Activated naive CD8-positive, alpha-beta T cell treated with anti-CD3 and anti-CD28 coated beads for 36 hours (primary cell): ENCODE results near the gene FKRP. TPM values are rescaled to one million over a fixed set of nuclear protein-coding genes. Genes with fewer than 3 reads are reported as not detected.

Experiments
- DNase-seq: peaks from one replicate; pipeline ENCODE4 v3.0.0; 2021
- H3K27ac Mint-ChIP-seq: one replicate; pipeline ENCODE4 v1.8.0; 2022; ENCODE audit warnings: mild to moderate bottlenecking, moderate library complexity, mixed read lengths
- H3K27me3 Mint-ChIP-seq: one replicate; pipeline ENCODE4 v1.8.0; 2022; ENCODE audit warnings: mild to moderate bottlenecking, mixed read lengths
- H3K36me3 Mint-ChIP-seq: one replicate; pipeline ENCODE4 v1.8.0; 2021; ENCODE audit warnings: mild to moderate bottlenecking, mixed read lengths
- H3K4me1 Mint-ChIP-seq: one replicate; pipeline ENCODE4 v1.8.0; 2021; ENCODE audit warnings: mixed read lengths
- H3K4me3 Mint-ChIP-seq: one replicate; pipeline ENCODE4 v1.8.0; 2022; ENCODE audit warnings: mild to moderate bottlenecking, moderate library complexity, mixed read lengths
- H3K9me3 Mint-ChIP-seq: one replicate; pipeline ENCODE4 v1.8.0; 2022; ENCODE audit warnings: mixed read lengths
- total RNA-seq, 2 experiments: library from RNA; stranded (reverse); gene quantifications; one replicate each; pipeline ENCODE4 v1.2.3, GENCODE V29; 2021

FKRP gene
- total RNA-seq, 2 experiments from 2014 or later = 17.3 to 18.8 TPM

DNA sequence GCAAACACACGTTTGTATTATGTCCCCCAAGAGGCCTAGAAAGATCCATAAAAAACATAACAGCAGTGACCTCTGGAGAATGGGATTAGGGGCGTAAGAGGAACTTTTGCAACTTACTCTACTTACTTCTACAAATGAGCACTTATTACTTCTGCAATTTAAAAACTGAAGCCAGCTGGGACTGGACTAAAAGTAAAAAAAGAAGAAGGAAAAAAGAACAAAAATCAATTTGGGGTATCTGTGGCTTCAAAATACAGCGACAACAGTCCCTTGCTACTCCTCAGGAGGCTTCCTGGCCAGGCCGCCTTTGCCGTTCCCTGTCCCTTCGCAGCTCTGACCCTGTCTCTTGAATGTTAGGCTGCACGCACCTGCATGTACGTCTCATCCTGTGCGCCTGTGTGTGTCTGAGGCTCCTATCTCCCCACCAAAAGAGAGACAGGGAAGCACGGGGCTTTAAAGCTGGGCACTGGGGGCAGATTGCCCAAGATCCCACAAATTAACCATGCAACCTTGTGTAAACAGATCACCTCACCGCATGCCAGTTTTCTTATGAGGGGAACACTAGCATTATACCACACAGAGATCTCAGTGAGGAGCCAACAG lies 12.1 kb upstream of the FKRP start:
- Mint-ChIP-seq H3K27me3 (no peaks in the 10 kb centered on the region), H3K27ac (peak overlapping the region; percentile 66), H3K4me3 (no peak overlapping the region), H3K4me1 (peaks cover 23% of the 10 kb centered on the region), H3K36me3 (peaks cover 16% of the 10 kb centered on the region), H3K9me3 (no peaks in the 10 kb centered on the region)
- no peak for DNase-seq

GRCh38 chr19:46736531-46737297 lies 9.1 kb upstream of the FKRP start:
- Mint-ChIP-seq H3K27me3 (no peaks in the 10 kb centered on the region), H3K27ac (no peak overlapping the region), H3K4me1 (peaks cover 18% of the 10 kb centered on the region), H3K36me3 (peaks cover 20% of the 10 kb centered on the region), H3K9me3 (no peaks in the 10 kb centered on the region), H3K4me3 (no peak overlapping the region)
- DNase-seq = no peak

DNA sequence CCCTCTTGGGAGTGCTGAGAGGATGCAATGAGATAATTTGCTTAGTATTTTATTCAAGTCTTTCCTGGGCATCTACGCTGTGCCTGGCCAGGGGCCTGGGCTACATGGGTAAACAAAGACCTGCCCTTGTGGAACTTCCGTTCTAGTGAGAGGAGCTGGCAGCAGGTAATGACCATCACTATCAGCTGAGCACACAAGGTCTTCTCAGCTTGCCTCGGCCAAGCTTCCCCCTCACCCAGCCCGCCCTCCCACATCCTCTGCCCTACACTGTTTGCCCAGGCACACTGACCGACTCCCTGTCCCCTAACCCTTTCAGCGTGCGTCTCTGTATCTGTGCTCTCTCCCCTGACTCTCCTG lies 8.6 kb upstream of the FKRP start:
- no peak for DNase-seq
- Mint-ChIP-seq H3K4me3 (no peak overlapping the region), H3K4me1 (peaks cover 19% of the 10 kb centered on the region), H3K36me3 (peaks cover 19% of the 10 kb centered on the region), H3K27ac (no peak overlapping the region), H3K27me3 (no peaks in the 10 kb centered on the region), H3K9me3 (no peaks in the 10 kb centered on the region)

- H3K9me3 Mint-ChIP-seq = no peaks in the 10 kb centered on the region
Observed at GRCh38 chr19:46737761-46738171, 8.1 kb upstream of the FKRP start.

GRCh38 chr19:46739290-46739771 lies 6.5 kb upstream of the FKRP start:
- H3K27ac Mint-ChIP-seq = no peak overlapping the region
- peaks cover 15% of the 10 kb centered on the region for H3K36me3 Mint-ChIP-seq
- H3K4me1 Mint-ChIP-seq = peaks cover 34% of the 10 kb centered on the region
- no peaks in the 10 kb centered on the region for H3K9me3 Mint-ChIP-seq
- DNase-seq = no peak
- no peak overlapping the region for H3K4me3 Mint-ChIP-seq
- H3K27me3 Mint-ChIP-seq = no peaks in the 10 kb centered on the region

More at GRCh38 chr19:46737761-46738171, 8.1 kb upstream of the FKRP start:
- no peak for DNase-seq
- Mint-ChIP-seq H3K27ac (no peak overlapping the region), H3K27me3 (no peaks in the 10 kb centered on the region), H3K4me1 (peaks cover 20% of the 10 kb centered on the region), H3K36me3 (peaks cover 20% of the 10 kb centered on the region), H3K4me3 (no peak overlapping the region)

DNA sequence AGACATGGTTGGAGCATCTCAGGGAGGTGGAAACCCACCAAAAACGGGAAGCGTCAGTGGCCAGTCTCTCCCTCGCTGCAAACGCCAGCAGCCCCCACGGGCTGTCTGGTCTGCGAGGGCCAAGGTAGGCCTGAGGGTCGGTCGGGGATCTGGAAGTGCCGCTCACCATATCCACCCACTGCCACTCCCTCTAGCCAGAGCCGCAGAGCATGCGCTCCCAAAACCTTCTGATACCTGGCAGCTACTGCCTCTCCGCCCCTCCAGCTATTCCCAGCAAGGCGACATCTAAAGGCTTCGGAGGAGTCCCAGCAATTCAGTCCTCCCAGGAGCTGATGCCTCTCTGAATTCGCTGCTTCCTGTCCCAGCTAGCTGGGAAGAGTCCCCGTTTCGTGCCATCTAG lies 4.4 kb upstream of the FKRP start:
- peaks cover 43% of the 10 kb centered on the region for H3K4me1 Mint-ChIP-seq
- no peak overlapping the region for H3K27ac Mint-ChIP-seq
- no peak overlapping the region for H3K4me3 Mint-ChIP-seq
- DNase-seq = no peak
- H3K27me3 Mint-ChIP-seq = no peaks in the 10 kb centered on the region
- H3K9me3 Mint-ChIP-seq = no peaks in the 10 kb centered on the region
- peaks cover 26% of the 10 kb centered on the region for H3K36me3 Mint-ChIP-seq

- Mint-ChIP-seq H3K4me1 (peaks cover 45% of the 10 kb centered on the region), H3K36me3 (peaks cover 23% of the 10 kb centered on the region), H3K27me3 (no peaks in the 10 kb centered on the region), H3K9me3 (no peaks in the 10 kb centered on the region), H3K27ac (no peak overlapping the region), H3K4me3 (peak overlapping the region; percentile 18)
- no peak for DNase-seq
Observed at GRCh38 chr19:46742926-46743480, 2.9 kb upstream of the FKRP start.

DNA sequence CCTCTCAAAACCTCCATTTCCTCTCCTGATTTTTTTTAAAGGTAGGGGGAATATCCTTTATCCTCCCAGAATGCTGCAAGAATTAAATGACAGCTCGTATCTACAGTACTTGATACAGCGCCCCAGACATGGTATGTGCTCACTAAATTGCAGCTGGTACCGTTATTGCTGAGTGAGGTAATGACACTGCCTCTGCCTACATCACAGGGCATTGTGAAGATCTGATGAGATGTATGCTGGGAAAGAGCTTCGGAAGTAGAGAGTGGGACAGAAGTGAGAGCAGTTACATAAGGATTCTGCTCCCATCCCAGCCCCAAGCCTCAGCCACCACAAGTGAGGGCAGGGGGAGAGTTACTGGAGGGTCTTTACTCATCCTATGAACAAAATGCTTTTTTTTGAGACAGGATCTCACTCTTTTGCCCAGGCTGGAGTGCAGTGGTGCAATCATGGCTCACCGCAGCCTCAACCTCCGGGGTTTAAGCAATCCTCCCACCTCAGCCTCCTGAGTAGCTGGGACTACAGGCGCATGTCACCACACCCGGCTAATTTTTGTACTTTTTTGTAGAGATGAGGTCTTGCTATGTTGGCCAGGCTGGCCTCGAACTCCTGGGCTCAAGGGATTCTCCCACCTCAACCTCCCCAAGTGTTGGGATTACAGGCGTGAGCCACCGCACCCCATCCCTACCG lies 1.7 kb upstream of the FKRP start:
- DNase-seq = no peak
- no peaks in the 10 kb centered on the region for H3K9me3 Mint-ChIP-seq
- H3K36me3 Mint-ChIP-seq = peaks cover 26% of the 10 kb centered on the region
- H3K27ac Mint-ChIP-seq = no peak overlapping the region
- H3K4me3 Mint-ChIP-seq = peak overlapping the region; percentile 96
- H3K4me1 Mint-ChIP-seq = peaks cover 45% of the 10 kb centered on the region
- no peaks in the 10 kb centered on the region for H3K27me3 Mint-ChIP-seq

GRCh38 chr19:46745030-46745429 lies 827 bp upstream of the FKRP start:
- H3K27ac Mint-ChIP-seq = peak overlapping the region; percentile 88
- peaks cover 45% of the 10 kb centered on the region for H3K4me1 Mint-ChIP-seq

GRCh38 chr19:46746281-46747057 lies 612 bp downstream of the FKRP start, which contains the start of gene STRN4:
Gene STRN4, minus strand, starts transcription at chr19:46746450. Its CDS starts 20 bp downstream, at chr19:46746430.
- peak within 1 kb of the TSS; percentile 88 for H3K27ac Mint-ChIP-seq
- DNase-seq = peak; percentile 67
- no peaks in the 10 kb centered on the region for H3K9me3 Mint-ChIP-seq
- H3K4me3 Mint-ChIP-seq = peak within 1 kb of the TSS; percentile 96
- H3K27me3 Mint-ChIP-seq = no peaks in the 10 kb centered on the region
- peaks cover 35% of the 10 kb centered on the region for H3K4me1 Mint-ChIP-seq
- peaks cover 18% of the 10 kb centered on the region for H3K36me3 Mint-ChIP-seq

More at GRCh38 chr19:46745030-46745429, 827 bp upstream of the FKRP start:
- H3K27me3 Mint-ChIP-seq = no peaks in the 10 kb centered on the region
- no peak for DNase-seq
- H3K4me3 Mint-ChIP-seq = peak overlapping the region; percentile 96
- H3K36me3 Mint-ChIP-seq = peaks cover 22% of the 10 kb centered on the region
- H3K9me3 Mint-ChIP-seq = no peaks in the 10 kb centered on the region

DNA sequence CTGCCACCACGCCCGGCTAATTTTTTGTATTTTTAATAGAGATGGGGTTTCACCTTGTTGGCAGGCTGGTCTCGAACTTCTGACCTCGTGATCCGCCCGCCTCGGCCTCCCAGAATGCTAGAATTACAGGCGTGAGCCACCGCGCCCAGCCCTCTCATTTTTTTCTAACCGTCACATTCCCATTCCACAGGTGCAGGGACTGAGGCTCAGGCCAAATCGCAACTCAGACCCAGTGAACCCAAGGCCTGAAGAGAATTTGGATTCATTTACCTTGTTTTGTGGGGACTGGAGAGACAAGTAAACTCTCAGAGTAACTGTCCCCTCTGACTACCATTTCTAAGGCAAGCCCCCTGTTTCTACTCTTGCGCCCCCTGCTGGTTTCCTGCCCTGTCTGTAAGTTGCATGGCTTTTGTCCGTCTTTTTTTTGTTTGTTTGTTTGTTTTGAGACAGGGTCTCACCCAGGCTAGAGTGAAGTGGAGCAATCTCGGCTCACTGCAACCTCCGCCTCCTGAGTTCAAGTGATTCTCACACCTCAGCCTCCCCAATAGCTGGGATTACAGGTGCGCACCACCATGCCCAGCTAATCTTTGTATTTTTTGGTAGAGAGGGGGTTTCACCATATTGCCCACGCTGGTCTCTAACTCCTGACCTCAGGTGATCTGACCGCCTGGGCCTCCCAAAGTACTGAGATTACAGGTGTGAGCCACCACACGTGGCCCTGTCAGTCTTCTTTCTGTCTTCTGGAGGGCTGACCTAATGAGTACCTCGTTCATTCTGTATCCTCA lies 2.7 kb downstream of the FKRP start:
- Mint-ChIP-seq H3K4me3 (no peak overlapping the region), H3K4me1 (peaks cover 21% of the 10 kb centered on the region), H3K9me3 (no peaks in the 10 kb centered on the region), H3K27ac (no peak overlapping the region), H3K27me3 (no peaks in the 10 kb centered on the region), H3K36me3 (peaks cover 17% of the 10 kb centered on the region)
- peak; percentile 69 for DNase-seq

GRCh38 chr19:46753420-46754155 lies 7.7 kb downstream of the FKRP start:
- Mint-ChIP-seq H3K4me3 (no peak overlapping the region), H3K27me3 (no peaks in the 10 kb centered on the region), H3K4me1 (peaks cover 8% of the 10 kb centered on the region), H3K36me3 (peaks cover 5% of the 10 kb centered on the region), H3K9me3 (no peaks in the 10 kb centered on the region), H3K27ac (no peak overlapping the region)
- DNase-seq = peak; percentile 67

DNA sequence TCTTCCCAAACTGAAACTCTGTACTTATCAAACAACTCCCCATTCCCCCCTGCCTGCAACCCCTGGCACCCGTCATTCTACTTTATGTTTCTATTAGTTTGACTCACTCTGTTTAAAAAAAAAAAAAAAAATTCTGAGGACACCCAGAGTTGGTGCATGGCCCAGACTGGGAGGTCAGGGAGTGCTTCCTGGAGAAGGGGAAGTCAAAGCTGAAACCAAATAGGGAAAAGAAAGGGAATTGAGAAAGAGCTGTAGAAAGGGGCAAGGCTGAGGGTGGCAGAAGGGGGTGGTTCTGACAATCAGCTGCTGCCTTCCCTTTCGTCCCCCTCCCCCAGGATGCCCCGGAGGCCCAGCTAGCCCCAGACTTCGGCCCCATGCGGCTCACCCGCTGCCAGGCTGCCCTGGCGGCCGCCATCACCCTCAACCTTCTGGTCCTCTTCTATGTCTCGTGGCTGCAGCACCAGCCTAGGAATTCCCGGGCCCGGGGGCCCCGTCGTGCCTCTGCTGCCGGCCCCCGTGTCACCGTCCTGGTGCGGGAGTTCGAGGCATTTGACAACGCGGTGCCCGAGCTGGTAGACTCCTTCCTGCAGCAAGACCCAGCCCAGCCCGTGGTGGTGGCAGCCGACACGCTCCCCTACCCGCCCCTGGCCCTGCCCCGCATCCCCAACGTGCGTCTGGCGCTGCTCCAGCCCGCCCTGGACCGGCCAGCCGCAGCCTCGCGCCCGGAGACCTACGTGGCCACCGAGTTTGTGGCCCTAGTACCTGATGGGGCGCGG lies 9.4 kb downstream of the FKRP start:
- no peaks in the 10 kb centered on the region for H3K27me3 Mint-ChIP-seq
- no peaks in the 10 kb centered on the region for H3K9me3 Mint-ChIP-seq
- H3K4me1 Mint-ChIP-seq = peaks cover 8% of the 10 kb centered on the region
- H3K36me3 Mint-ChIP-seq = peaks cover 2% of the 10 kb centered on the region
- no peak overlapping the region for H3K4me3 Mint-ChIP-seq
- no peak overlapping the region for H3K27ac Mint-ChIP-seq
- DNase-seq = no peak
